Uterus (tissue), 4 donors: Measurements from ENCODE around the gene ANKRD11. TPM values are rescaled to one million over a fixed set of nuclear protein-coding genes. Genes with fewer than 3 reads are reported as not detected.

Experiments used
- DNase-seq, 2 donors: peaks; one replicate each; pipeline ENCODE4 v3.0.0-alpha.2; 2019 to 2020
- H3K27ac ChIP-seq, 2 donors: fragments of 200-600 bp; sonication (generic); 1 replicate in 1 of 2; 2 replicates in 1 of 2; pipeline ENCODE4 v1.5.1; 2016 to 2018
- H3K27me3 ChIP-seq, 2 donors: fragments of 200-600 bp; sonication (generic); one replicate each; pipeline ENCODE4 v1.5.1; 2018 to 2019; ENCODE audit warnings: control low read depth in 1 of 2
- H3K36me3 ChIP-seq, 2 donors: fragments of 200-600 bp; sonication (generic); one replicate each; pipeline ENCODE4 v1.5.1; 2019; ENCODE audit warnings: control low read depth in 1 of 2
- H3K4me1 ChIP-seq, 2 donors: fragments of 200-600 bp; sonication (generic); one replicate each; pipeline ENCODE4 v1.5.1; 2018 to 2019; ENCODE audit warnings: control low read depth in 1 of 2
- H3K4me3 ChIP-seq, 2 donors: fragments of 200-600 bp; sonication (generic); 1 replicate in 1 of 2; 2 replicates in 1 of 2; pipeline ENCODE4 v1.5.1; 2018 to 2019; ENCODE audit warnings: mild to moderate bottlenecking in 1 of 2
- H3K9me3 ChIP-seq, 2 donors: fragments of 200-600 bp; sonication (generic); one replicate each; pipeline ENCODE4 v1.5.1; 2019; ENCODE audit warnings: control low read depth in 1 of 2
- POLR2A ChIP-seq, 2 donors: fragments of 450-650 bp; IDR thresholded peaks; one replicate each; pipeline ENCODE4 v1.6.1; 2016; ENCODE audit warnings: antibody characterized with exemption in 2 of 2, mild to moderate bottlenecking in 1 of 2, moderate library complexity in 1 of 2
- intact Hi-C: fragments of 100-400 bp; cut with DNase I; formaldehyde crosslinking; loops from one replicate; pipeline ENCODE4 v1.15.1; 2023; ENCODE audit warnings: low total_unique reads
- total RNA-seq, 4 donors: library from RNA; depleted of rRNA in 3 of 4; stranded (reverse); fragments of >200 nt in 3 of 4; gene quantifications; one replicate each; pipeline versions ENCODE4 v1.1.0 to v1.2.4, GENCODE V29; 2014 to 2023
- TF ChIP-seq, protein P1 (sequence below), 4 experiments: fragments of 200-600 bp in 2 of 4; fragments of 450-650 bp in 2 of 4; sonication (generic) in 2 of 4; IDR thresholded peaks; one replicate each; pipeline ENCODE4 v1.5.1; 2016 to 2019; ENCODE audit warnings: antibody characterized with exemption in 4 of 4, mild to moderate bottlenecking in 2 of 4, moderate library complexity in 1 of 4
- donor health status: DM: yes; HTN: yes; CAD: no.

ANKRD11 gene
- total RNA-seq, 4 donors from 2014 or later: 20.5 to 182 (median 45.5) TPM

DNA sequence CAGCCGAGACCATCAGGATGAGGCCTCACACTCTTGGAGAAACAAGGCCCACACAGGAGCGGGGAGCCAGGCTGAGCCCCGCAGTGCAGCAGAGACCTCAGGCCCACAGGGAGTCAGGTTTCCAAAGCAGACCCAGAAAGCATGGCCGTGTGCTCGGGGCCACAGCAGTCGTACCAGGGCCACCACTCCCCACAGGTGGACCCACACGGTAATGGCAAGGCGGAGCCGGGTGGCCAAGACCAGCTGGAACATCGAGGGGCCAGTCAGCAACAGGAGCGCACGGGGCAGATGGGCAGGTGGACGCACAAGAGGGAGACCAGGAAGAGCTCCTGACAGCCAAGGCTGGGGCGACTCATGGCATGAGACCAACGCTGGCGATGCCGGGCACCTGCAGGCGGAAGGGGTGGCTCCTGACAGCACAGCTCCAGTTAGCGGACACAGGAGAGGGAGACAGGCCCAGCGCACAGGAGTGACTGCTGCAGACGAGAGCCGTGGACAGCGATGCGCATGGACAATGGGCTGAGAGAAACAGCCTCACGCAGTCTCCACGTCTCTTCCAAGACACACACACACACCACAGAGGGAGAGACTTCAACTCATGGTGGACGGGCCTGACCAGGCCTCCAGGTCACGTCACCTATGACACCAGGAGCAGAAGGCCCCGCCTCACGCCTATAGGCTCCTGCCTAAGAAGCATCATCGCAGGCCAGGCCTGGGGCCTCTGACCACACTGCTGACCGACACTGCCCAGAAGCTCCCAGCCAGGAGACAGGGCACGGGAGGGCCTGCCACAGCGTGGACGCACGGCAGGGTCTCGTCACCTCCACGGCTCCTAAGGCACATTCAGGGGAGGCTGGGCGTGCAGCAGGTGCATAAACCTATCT is 214.3 kb downstream of the ANKRD11 start:
- DNase-seq: no peak
- no peaks in the 10 kb centered on the region for H3K36me3 ChIP-seq
- H3K4me3 ChIP-seq: no peak overlapping the region
- no peaks in the 10 kb centered on the region for H3K9me3 ChIP-seq
- no peaks in the 10 kb centered on the region for H3K27me3 ChIP-seq
- no peak for TF ChIP-seq POLR2A (IDR thresholded peaks at IDR 0.05)
- TF ChIP-seq, protein P1, sequence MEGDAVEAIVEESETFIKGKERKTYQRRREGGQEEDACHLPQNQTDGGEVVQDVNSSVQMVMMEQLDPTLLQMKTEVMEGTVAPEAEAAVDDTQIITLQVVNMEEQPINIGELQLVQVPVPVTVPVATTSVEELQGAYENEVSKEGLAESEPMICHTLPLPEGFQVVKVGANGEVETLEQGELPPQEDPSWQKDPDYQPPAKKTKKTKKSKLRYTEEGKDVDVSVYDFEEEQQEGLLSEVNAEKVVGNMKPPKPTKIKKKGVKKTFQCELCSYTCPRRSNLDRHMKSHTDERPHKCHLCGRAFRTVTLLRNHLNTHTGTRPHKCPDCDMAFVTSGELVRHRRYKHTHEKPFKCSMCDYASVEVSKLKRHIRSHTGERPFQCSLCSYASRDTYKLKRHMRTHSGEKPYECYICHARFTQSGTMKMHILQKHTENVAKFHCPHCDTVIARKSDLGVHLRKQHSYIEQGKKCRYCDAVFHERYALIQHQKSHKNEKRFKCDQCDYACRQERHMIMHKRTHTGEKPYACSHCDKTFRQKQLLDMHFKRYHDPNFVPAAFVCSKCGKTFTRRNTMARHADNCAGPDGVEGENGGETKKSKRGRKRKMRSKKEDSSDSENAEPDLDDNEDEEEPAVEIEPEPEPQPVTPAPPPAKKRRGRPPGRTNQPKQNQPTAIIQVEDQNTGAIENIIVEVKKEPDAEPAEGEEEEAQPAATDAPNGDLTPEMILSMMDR (IDR thresholded peaks at IDR 0.05): no peak
- no peaks in the 10 kb centered on the region for H3K4me1 ChIP-seq
- H3K27ac ChIP-seq: no peak overlapping the region
- intact Hi-C loops: no loop called here

- Histone ChIP-seq H3K36me3 (no peaks in the 10 kb centered on the region), H3K4me1 (no peaks in the 10 kb centered on the region), H3K27ac (no peak overlapping the region), H3K27me3 (no peaks in the 10 kb centered on the region), H3K9me3 (no peaks in the 10 kb centered on the region), H3K4me3 (no peak overlapping the region)
- DNase-seq: no peak
- TF ChIP-seq POLR2A (IDR thresholded peaks at IDR 0.05): no peak
- intact Hi-C loops: no loop called here
These were observed 215.1 kb downstream of the ANKRD11 start for GRCh38 chr16:89275284-89275584.

DNA sequence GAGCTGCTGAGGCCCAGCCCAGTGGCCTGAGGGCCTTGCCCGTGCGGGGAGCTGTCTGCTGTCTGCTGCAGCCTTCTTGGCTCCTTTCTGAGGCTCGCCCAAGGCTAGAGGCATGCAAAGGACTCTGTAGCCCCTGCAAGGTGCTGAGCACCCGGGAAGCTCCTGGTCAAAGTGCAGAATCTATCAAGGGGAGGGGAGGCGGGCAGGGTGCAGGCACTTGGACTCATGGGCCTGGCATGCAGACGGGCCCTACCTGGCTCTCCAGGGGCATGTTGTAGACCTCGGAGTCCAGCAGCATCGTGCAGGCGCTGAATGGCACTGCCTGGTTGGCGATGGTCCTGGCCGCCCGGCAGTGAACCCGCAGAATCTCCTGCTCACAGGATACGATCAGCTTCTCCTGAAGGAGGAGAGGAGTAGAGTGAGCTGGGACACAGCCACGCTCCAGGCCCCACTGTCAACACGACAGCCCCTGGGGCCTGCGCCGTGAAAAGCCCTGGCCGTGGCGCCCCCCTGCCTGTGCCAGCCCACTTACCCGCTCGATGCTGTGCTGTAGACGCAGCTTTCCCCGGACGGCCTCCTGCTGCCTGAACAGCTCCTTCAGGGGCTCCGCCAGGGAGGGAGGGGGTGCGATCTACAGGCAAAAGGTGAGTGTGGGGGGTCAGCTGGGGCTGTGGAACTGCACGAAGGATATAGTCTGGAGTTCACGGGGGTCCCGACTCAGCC is 215.6 kb downstream of the ANKRD11 start:
- no peak for TF ChIP-seq POLR2A (IDR thresholded peaks at IDR 0.05)
- intact Hi-C loops: no loop called here

GRCh38 chr16:89273741-89274472 is 216.5 kb downstream of the ANKRD11 start:
- no peak overlapping the region for H3K4me3 ChIP-seq

More for the DNA sequence above, 215.6 kb downstream of the ANKRD11 start:
- H3K27ac ChIP-seq: no peak overlapping the region
- no peaks in the 10 kb centered on the region for H3K9me3 ChIP-seq
- H3K27me3 ChIP-seq: no peaks in the 10 kb centered on the region
- H3K4me3 ChIP-seq: no peak overlapping the region
- no peaks in the 10 kb centered on the region for H3K36me3 ChIP-seq
- H3K4me1 ChIP-seq: no peaks in the 10 kb centered on the region
- no peak for DNase-seq

DNA sequence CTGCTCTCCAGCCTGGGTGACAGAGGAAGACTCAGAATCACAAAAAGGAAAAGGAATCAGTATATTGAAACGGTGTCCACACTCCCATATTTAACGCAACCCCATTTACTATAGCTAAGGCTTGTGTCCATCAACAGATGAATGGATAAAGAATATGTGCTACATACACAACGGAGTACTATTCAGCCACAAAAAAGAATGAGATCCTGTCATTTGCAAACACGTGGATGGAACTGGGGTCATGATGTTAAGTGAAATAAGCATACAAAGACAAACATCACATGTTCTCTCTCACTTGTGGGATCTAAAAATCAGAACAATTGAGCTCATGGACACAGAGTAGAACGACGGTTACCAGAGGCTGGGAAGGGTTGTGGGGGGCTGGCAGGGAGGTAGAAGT is 217.7 kb downstream of the ANKRD11 start:
- TF ChIP-seq, protein P1 (IDR thresholded peaks at IDR 0.05): no peak
- TF ChIP-seq POLR2A (IDR thresholded peaks at IDR 0.05): no peak
- no peak for DNase-seq
- no peaks in the 10 kb centered on the region for H3K9me3 ChIP-seq
- H3K4me3 ChIP-seq: no peak overlapping the region
- H3K4me1 ChIP-seq: no peaks in the 10 kb centered on the region
- no peak overlapping the region for H3K27ac ChIP-seq
- H3K36me3 ChIP-seq: no peaks in the 10 kb centered on the region
- intact Hi-C loops: no loop called here
- H3K27me3 ChIP-seq: no peaks in the 10 kb centered on the region

More at GRCh38 chr16:89273741-89274472, 216.5 kb downstream of the ANKRD11 start:
- no peak overlapping the region for H3K27ac ChIP-seq
- no peaks in the 10 kb centered on the region for H3K4me1 ChIP-seq
- no peaks in the 10 kb centered on the region for H3K36me3 ChIP-seq
- H3K27me3 ChIP-seq: no peaks in the 10 kb centered on the region
- intact Hi-C loops: no loop called here
- TF ChIP-seq POLR2A (IDR thresholded peaks at IDR 0.05): no peak
- TF ChIP-seq, protein P1 (IDR thresholded peaks at IDR 0.05): no peak
- DNase-seq: no peak
- no peaks in the 10 kb centered on the region for H3K9me3 ChIP-seq
